Testis (tissue), 2 donors: ENCODE measurements around the gene SEMA6C.

Experiments used
- CTCF ChIP-seq, 3 experiments: fragments of 450-650 bp in 2 of 3; fragments of 200-600 bp in 1 of 3; sonication (generic) in 1 of 3; IDR thresholded peaks; one replicate each; pipeline ENCODE4 v1.5.1; 2016 to 2019; ENCODE audit warnings: antibody characterized with exemption in 3 of 3, mild to moderate bottlenecking in 2 of 3, moderate library complexity in 1 of 3
- POLR2A ChIP-seq: fragments of 450-650 bp; IDR thresholded peaks from one replicate; pipeline ENCODE4 v1.6.1; 2017; ENCODE audit warnings: antibody characterized with exemption, mild to moderate bottlenecking, moderate library complexity

GRCh38 chr1:151175041-151175741 lies 28.8 kb upstream of the SEMA6C start:
- TF ChIP-seq CTCF (IDR thresholded peaks at IDR 0.05) (no peak), POLR2A (no peak)
